Type B pancreatic cell (in vitro differentiated cells): Measurements from ENCODE around the gene BCKDHB. TPM values are rescaled to one million over a fixed set of nuclear protein-coding genes. Genes with fewer than 3 reads are reported as not detected.

Experiments
- DNase-seq: peaks from one replicate; pipeline ENCODE4 v3.0.0; 2021; ENCODE audit warnings: mixed read lengths; ENCODE audit not compliant: unreplicated experiment; ENCODE audit errors: extremely low spot score
- H3K27ac Mint-ChIP-seq: 2 replicates; pipeline ENCODE4 v1.8.0; 2021; ENCODE audit warnings: mild to moderate bottlenecking, mixed read lengths
- H3K27me3 Mint-ChIP-seq: 2 replicates; pipeline ENCODE4 v1.8.0; 2021; ENCODE audit warnings: mixed read lengths
- H3K36me3 Mint-ChIP-seq: 2 replicates; pipeline ENCODE4 v1.8.0; 2021; ENCODE audit warnings: mixed read lengths
- H3K4me1 Mint-ChIP-seq: one replicate; pipeline ENCODE4 v1.8.0; 2021; ENCODE audit warnings: mixed read lengths; ENCODE audit not compliant: unreplicated experiment
- H3K4me3 Mint-ChIP-seq: 2 replicates; pipeline ENCODE4 v1.8.0; 2021; ENCODE audit warnings: mild to moderate bottlenecking, mixed read lengths
- H3K9me3 Mint-ChIP-seq: 2 replicates; pipeline ENCODE4 v1.8.0; 2021; ENCODE audit warnings: mixed read lengths
- total RNA-seq: library from RNA; stranded (reverse); gene quantifications from 2 replicates; pipeline ENCODE4 v1.2.1, GENCODE V29; 2021; ENCODE audit warnings: low replicate concordance
- TF ChIP-seq, protein P1 (sequence below): fragments of 200-600 bp; sonication (generic); conservative IDR thresholded peaks from 2 replicates; pipeline ENCODE4 v1.5.0; 2021; ENCODE audit warnings: antibody characterized with exemption, mild to moderate bottlenecking

Gene BCKDHB
- total RNA-seq, 1 donor from 2014 or later = 33.2 TPM

DNA sequence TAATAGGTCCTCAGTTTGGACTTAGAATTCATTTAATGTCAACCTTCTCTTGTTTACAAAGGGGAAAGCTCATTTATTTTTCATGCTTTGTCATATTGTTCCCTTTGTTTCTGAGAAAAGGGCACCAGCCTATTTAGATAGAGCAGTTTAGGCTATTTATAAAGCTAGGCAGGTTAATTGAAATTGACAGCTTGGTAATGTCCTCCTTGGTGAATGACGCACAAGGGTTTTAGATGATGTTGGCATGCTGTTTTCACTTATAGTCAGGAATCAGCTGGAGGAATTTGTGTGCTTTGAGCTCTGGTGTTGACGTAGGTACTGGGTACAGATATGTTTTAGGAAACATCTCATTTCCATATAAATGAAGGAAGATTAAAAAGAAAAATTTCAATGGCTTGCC is 45.2 kb downstream of the BCKDHB start:
- H3K27me3 Mint-ChIP-seq = no peaks in the 10 kb centered on the region
- TF ChIP-seq, protein P1, sequence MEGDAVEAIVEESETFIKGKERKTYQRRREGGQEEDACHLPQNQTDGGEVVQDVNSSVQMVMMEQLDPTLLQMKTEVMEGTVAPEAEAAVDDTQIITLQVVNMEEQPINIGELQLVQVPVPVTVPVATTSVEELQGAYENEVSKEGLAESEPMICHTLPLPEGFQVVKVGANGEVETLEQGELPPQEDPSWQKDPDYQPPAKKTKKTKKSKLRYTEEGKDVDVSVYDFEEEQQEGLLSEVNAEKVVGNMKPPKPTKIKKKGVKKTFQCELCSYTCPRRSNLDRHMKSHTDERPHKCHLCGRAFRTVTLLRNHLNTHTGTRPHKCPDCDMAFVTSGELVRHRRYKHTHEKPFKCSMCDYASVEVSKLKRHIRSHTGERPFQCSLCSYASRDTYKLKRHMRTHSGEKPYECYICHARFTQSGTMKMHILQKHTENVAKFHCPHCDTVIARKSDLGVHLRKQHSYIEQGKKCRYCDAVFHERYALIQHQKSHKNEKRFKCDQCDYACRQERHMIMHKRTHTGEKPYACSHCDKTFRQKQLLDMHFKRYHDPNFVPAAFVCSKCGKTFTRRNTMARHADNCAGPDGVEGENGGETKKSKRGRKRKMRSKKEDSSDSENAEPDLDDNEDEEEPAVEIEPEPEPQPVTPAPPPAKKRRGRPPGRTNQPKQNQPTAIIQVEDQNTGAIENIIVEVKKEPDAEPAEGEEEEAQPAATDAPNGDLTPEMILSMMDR = no peak
- H3K27ac Mint-ChIP-seq = no peak overlapping the region
- peaks cover 1% of the 10 kb centered on the region for H3K9me3 Mint-ChIP-seq
- peaks cover 20% of the 10 kb centered on the region for H3K36me3 Mint-ChIP-seq
- peaks cover 4% of the 10 kb centered on the region for H3K4me1 Mint-ChIP-seq
- no peak for DNase-seq
- no peak overlapping the region for H3K4me3 Mint-ChIP-seq

DNA sequence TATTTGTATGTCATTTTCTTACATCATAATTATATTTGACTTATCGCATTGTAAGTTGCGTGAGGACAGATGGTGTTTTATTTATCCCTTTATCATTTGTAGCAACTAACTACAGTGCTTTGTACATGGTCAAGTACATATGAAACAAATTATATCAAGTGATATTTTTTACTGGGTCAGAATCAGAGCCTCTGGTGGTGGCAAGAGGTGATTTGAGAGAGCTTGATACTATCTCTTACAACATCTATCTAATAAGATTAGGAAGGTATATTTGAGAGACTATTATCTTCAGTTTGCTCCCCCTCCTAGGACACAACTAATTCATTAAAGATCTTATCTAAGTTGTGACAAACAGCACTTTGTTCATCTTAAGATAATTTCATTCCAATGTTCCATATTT is 47.7 kb downstream of the BCKDHB start:
- Mint-ChIP-seq H3K4me1 (peaks cover 4% of the 10 kb centered on the region), H3K27ac (no peak overlapping the region), H3K9me3 (no peaks in the 10 kb centered on the region), H3K36me3 (peaks cover 12% of the 10 kb centered on the region), H3K4me3 (no peak overlapping the region), H3K27me3 (no peaks in the 10 kb centered on the region)
- DNase-seq = no peak
- TF ChIP-seq, protein P1 = no peak

DNA sequence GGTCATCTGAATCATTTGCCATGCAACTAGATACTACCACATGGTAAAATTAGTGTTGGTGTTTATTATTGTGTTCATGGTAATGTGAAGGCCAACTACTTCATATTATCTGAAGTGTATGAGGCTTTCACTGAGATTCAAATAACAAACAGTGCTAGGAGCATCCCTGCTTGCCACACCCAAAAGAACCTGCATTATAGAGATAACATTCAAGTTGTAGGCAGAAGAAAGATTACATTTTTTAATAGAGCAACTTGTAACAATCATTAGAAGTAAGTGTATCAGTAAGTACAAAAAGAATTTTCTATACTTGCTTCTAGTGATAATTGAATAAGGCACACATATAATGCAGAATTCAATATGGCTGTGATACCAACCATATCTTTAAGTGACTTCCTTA is 49.8 kb downstream of the BCKDHB start:
- Mint-ChIP-seq H3K27me3 (no peaks in the 10 kb centered on the region), H3K4me3 (no peak overlapping the region), H3K9me3 (no peaks in the 10 kb centered on the region), H3K36me3 (peaks cover 7% of the 10 kb centered on the region), H3K4me1 (peaks cover 4% of the 10 kb centered on the region), H3K27ac (no peak overlapping the region)
- DNase-seq = no peak
- TF ChIP-seq, protein P1 = no peak

DNA sequence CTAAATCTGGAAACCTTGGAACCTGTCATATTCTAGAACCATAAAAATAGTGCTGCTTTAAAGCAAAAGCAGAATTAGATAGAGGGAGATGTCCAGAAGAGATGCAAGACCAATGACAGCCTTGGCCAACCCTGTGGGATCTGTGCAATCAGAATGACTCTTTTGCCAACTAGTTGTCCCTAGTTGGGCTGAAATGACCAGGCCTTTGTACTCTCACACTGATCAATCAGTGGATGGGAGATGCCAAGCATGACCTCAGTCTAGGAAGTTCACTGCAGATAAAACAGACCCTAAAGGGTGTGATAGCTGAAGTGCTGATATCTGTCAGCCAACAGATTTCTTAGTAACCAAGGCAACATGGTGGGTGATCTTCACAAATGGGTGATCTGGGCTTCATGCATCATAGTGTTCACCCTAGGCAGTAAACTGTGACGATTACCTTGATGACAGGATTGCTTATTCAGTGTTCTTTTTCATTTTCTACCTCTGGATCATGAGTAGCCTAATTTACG is 52.1 kb downstream of the BCKDHB start:
- Mint-ChIP-seq H3K4me1 (no peaks in the 10 kb centered on the region), H3K27ac (no peak overlapping the region), H3K9me3 (no peaks in the 10 kb centered on the region), H3K27me3 (no peaks in the 10 kb centered on the region), H3K4me3 (no peak overlapping the region), H3K36me3 (peaks cover 4% of the 10 kb centered on the region)
- TF ChIP-seq, protein P1 = no peak
- DNase-seq = no peak

- H3K27me3 Mint-ChIP-seq = no peaks in the 10 kb centered on the region
- H3K36me3 Mint-ChIP-seq = no peaks in the 10 kb centered on the region
- H3K4me3 Mint-ChIP-seq = no peak overlapping the region
- no peak for DNase-seq
- H3K4me1 Mint-ChIP-seq = no peaks in the 10 kb centered on the region
- TF ChIP-seq, protein P1 = no peak
- no peak overlapping the region for H3K27ac Mint-ChIP-seq
- no peaks in the 10 kb centered on the region for H3K9me3 Mint-ChIP-seq
Observed at GRCh38 chr6:80161434-80161833, 55.0 kb downstream of the BCKDHB start.

DNA sequence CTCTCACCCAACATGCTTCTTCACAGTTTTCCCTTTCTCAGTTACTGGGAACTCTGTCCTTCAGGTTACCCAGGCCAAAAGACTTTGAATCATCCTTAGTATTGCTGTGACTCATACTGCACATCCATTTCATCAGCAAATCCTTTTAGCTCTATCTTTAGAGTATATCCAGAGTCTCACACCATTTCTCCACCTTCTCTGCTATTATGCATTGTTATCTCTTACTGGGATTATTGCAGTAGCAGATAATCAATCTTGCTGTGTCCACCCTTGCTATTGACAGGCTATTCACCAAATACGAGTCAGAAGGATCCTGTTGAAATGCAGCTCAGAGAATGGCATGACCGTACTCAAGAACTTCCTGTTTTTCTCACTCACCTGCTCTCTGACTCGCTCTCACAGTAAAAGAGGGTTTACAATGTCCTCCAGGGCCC is 57.3 kb downstream of the BCKDHB start:
- Mint-ChIP-seq H3K4me3 (no peak overlapping the region), H3K9me3 (no peaks in the 10 kb centered on the region), H3K36me3 (no peaks in the 10 kb centered on the region), H3K27me3 (no peaks in the 10 kb centered on the region), H3K4me1 (no peaks in the 10 kb centered on the region), H3K27ac (no peak overlapping the region)
- TF ChIP-seq, protein P1 = no peak
- DNase-seq = no peak
